Activated naive CD8-positive, alpha-beta T cell treated with anti-CD3 and anti-CD28 coated beads, Interleukin-2, amount 10 ng/mL, durations not matched to agents 7 days and 5 days (primary cell): ENCODE measurements around the gene NFAT5. TPM values are rescaled to one million over a fixed set of nuclear protein-coding genes. Genes with fewer than 3 reads are reported as not detected.
"Not testable (repeated sequence)": the region's sequence is repeated elsewhere in the genome, so short reads cannot be mapped to it uniquely, and the experiment has no call there.

Experiments
- ATAC-seq: fragments of 150-1000 bp; cut with Tn5 transposase; one replicate; pipeline ENCODE4 v1.10.0; 2021; ENCODE audit warnings: low read depth, moderate library complexity
- POLR2A ChIA-PET: fragments of 350-600 bp; sonication (Branson Sonifier 250); formaldehyde crosslinking; loops from one replicate; lab custom pipeline; 2021; ENCODE audit warnings: antibody characterized with exemption; lab: Charles Lee
- DNase-seq: peaks from one replicate; pipeline ENCODE4 v3.0.0; 2021
- H3K27ac Mint-ChIP-seq: one replicate; pipeline ENCODE4 v1.8.0; 2022; ENCODE audit warnings: mild to moderate bottlenecking, mixed read lengths
- H3K27me3 Mint-ChIP-seq: one replicate; pipeline ENCODE4 v1.8.0; 2022; ENCODE audit warnings: mild to moderate bottlenecking, moderate library complexity, mixed read lengths
- H3K36me3 Mint-ChIP-seq: one replicate; pipeline ENCODE4 v1.8.0; 2021; ENCODE audit warnings: mild to moderate bottlenecking, mixed read lengths
- H3K4me1 Mint-ChIP-seq: one replicate; pipeline ENCODE4 v1.8.0; 2021; ENCODE audit warnings: mixed read lengths
- H3K4me3 Mint-ChIP-seq: one replicate; pipeline ENCODE4 v1.8.0; 2022; ENCODE audit warnings: mild to moderate bottlenecking, moderate library complexity, mixed read lengths
- H3K9me3 Mint-ChIP-seq: one replicate; pipeline ENCODE4 v1.8.0; 2021; ENCODE audit warnings: mixed read lengths
- total RNA-seq, 2 experiments: library from RNA; stranded (reverse); gene quantifications; one replicate each; pipeline ENCODE4 v1.2.3, GENCODE V29; 2021

Gene NFAT5
- total RNA-seq, 2 experiments from 2014 or later, result 21.7 to 24.8 TPM

- Mint-ChIP-seq H3K4me1 (peaks cover 33% of the 10 kb centered on the region), H3K27me3 (peaks cover 2% of the 10 kb centered on the region), H3K36me3 (peaks cover 2% of the 10 kb centered on the region), H3K9me3 (no peaks in the 10 kb centered on the region), H3K4me3 (peak overlapping the region; percentile 93), H3K27ac (peak overlapping the region; percentile 97)
- DNase-seq (no peak), ATAC-seq (peak; percentile 43)
- POLR2A ChIA-PET, result interaction anchor here (0.6 to 1.6 kb wide), 10 partner anchors 41 to 417 kb away, joined by 3 to 11 read pairs (median 4); partner anchors contain the start of genes CYB5B, TERF2 and WWP2
These were observed 1.9 kb upstream of the NFAT5 start for GRCh38 chr16:69563605-69564580.

- peak; percentile 48 for ATAC-seq
- peak overlapping the region; percentile 93 for H3K4me3 Mint-ChIP-seq
- peaks cover 43% of the 10 kb centered on the region for H3K4me1 Mint-ChIP-seq
- no peak for DNase-seq
- H3K36me3 Mint-ChIP-seq, result peaks cover 2% of the 10 kb centered on the region
- peak overlapping the region; percentile 97 for H3K27ac Mint-ChIP-seq
- POLR2A ChIA-PET, result interaction anchor here (0.6 to 1.6 kb wide), 12 partner anchors 14 to 736 kb away, joined by 3 to 11 read pairs (median 4); partner anchors contain the start of genes CYB5B, SNTB2 and TERF2
- H3K9me3 Mint-ChIP-seq, result no peaks in the 10 kb centered on the region
- peaks cover 2% of the 10 kb centered on the region for H3K27me3 Mint-ChIP-seq
These were observed 708 bp upstream of the NFAT5 start for GRCh38 chr16:69564845-69565670.

- Mint-ChIP-seq H3K4me3 (peak overlapping the region; percentile 99), H3K4me1 (peaks cover 41% of the 10 kb centered on the region), H3K27me3 (no peaks in the 10 kb centered on the region), H3K27ac (peak overlapping the region; percentile 98), H3K36me3 (peaks cover 2% of the 10 kb centered on the region), H3K9me3 (no peaks in the 10 kb centered on the region)
- DNase-seq (no peak), ATAC-seq (peak; percentile 41)
- POLR2A ChIA-PET, result interaction anchor here (0.7 to 1.0 kb wide), 2 partner anchors 141 to 682 kb away, joined by 3 read pairs; no protein-coding TSS in a partner anchor
These were observed 644 bp downstream of the NFAT5 start for GRCh38 chr16:69566240-69566980.

GRCh38 chr16:69566981-69567680 is 1.4 kb downstream of the NFAT5 start:
- Mint-ChIP-seq H3K36me3 (peaks cover 2% of the 10 kb centered on the region), H3K4me1 (peaks cover 41% of the 10 kb centered on the region), H3K27me3 (no peaks in the 10 kb centered on the region), H3K4me3 (peak overlapping the region; percentile 99), H3K9me3 (no peaks in the 10 kb centered on the region), H3K27ac (peak overlapping the region; percentile 98)
- no peak for DNase-seq
- POLR2A ChIA-PET, result interaction anchor here (1.0 kb wide), 1 partner anchor 142 kb away, joined by 3 read pairs; no protein-coding TSS in a partner anchor
- ATAC-seq, result no peak

GRCh38 chr16:69568676-69569075 is 2.9 kb downstream of the NFAT5 start:
- DNase-seq (no peak), ATAC-seq (no peak)
- H3K27me3 Mint-ChIP-seq, result no peaks in the 10 kb centered on the region
- H3K27ac Mint-ChIP-seq, result no peak overlapping the region
- no peak overlapping the region for H3K4me3 Mint-ChIP-seq
- H3K9me3 Mint-ChIP-seq, result no peaks in the 10 kb centered on the region
- H3K4me1 Mint-ChIP-seq, result peaks cover 36% of the 10 kb centered on the region
- peaks cover 4% of the 10 kb centered on the region for H3K36me3 Mint-ChIP-seq
- POLR2A ChIA-PET, result interaction anchor here (0.7 to 0.8 kb wide), 2 partner anchors 10 to 13 kb away, joined by 3 read pairs; no protein-coding TSS in a partner anchor

GRCh38 chr16:69578771-69579170 is 13.0 kb downstream of the NFAT5 start:
- POLR2A ChIA-PET, result interaction anchor here (0.8 kb wide), 1 partner anchor 10 kb away, joined by 3 read pairs; no protein-coding TSS in a partner anchor
- not testable (repeated sequence) for ATAC-seq, H3K36me3 Mint-ChIP-seq, H3K4me1 Mint-ChIP-seq, H3K27ac Mint-ChIP-seq, H3K9me3 Mint-ChIP-seq, DNase-seq, H3K27me3 Mint-ChIP-seq, H3K4me3 Mint-ChIP-seq

- H3K27me3 Mint-ChIP-seq, result no peaks in the 10 kb centered on the region
- H3K4me3 Mint-ChIP-seq, result no peak overlapping the region
- no peak overlapping the region for H3K27ac Mint-ChIP-seq
- ATAC-seq (no peak), DNase-seq (no peak)
- H3K4me1 Mint-ChIP-seq, result peaks cover 4% of the 10 kb centered on the region
- no peaks in the 10 kb centered on the region for H3K36me3 Mint-ChIP-seq
- POLR2A ChIA-PET, result no interaction called here
- H3K9me3 Mint-ChIP-seq, result no peaks in the 10 kb centered on the region
These were observed 14.2 kb downstream of the NFAT5 start for GRCh38 chr16:69579783-69580481.

- Mint-ChIP-seq H3K27ac (no peak overlapping the region), H3K4me3 (no peak overlapping the region)
These were observed 15.5 kb downstream of the NFAT5 start for GRCh38 chr16:69581297-69581696.

GRCh38 chr16:69584493-69584892 is 18.7 kb downstream of the NFAT5 start:
- H3K27ac Mint-ChIP-seq, DNase-seq, H3K4me1 Mint-ChIP-seq, ATAC-seq, H3K4me3 Mint-ChIP-seq, POLR2A ChIA-PET, H3K9me3 Mint-ChIP-seq, H3K27me3 Mint-ChIP-seq, H3K36me3 Mint-ChIP-seq: not testable (repeated sequence)

More at GRCh38 chr16:69581297-69581696, 15.5 kb downstream of the NFAT5 start:
- no peak for DNase-seq
- Mint-ChIP-seq H3K4me1 (peaks cover 4% of the 10 kb centered on the region), H3K27me3 (no peaks in the 10 kb centered on the region), H3K36me3 (peaks cover 2% of the 10 kb centered on the region), H3K9me3 (no peaks in the 10 kb centered on the region)
- POLR2A ChIA-PET, result no interaction called here
- ATAC-seq, result no peak

- H3K9me3 Mint-ChIP-seq, result no peaks in the 10 kb centered on the region
- peaks cover 6% of the 10 kb centered on the region for H3K4me1 Mint-ChIP-seq
- no peak for ATAC-seq
- no peak overlapping the region for H3K4me3 Mint-ChIP-seq
- peaks cover 13% of the 10 kb centered on the region for H3K36me3 Mint-ChIP-seq
- no peak overlapping the region for H3K27ac Mint-ChIP-seq
- no peaks in the 10 kb centered on the region for H3K27me3 Mint-ChIP-seq
- no peak for DNase-seq
- POLR2A ChIA-PET, result interaction anchor here (0.7 kb wide), 1 partner anchor 145 kb away, joined by 4 read pairs; no protein-coding TSS in a partner anchor
These were observed 23.9 kb downstream of the NFAT5 start for GRCh38 chr16:69589434-69590269.

- no peak overlapping the region for H3K4me3 Mint-ChIP-seq
- POLR2A ChIA-PET, result no interaction called here
- H3K27me3 Mint-ChIP-seq, result no peaks in the 10 kb centered on the region
- DNase-seq (no peak), ATAC-seq (no peak)
- peaks cover 8% of the 10 kb centered on the region for H3K4me1 Mint-ChIP-seq
- no peaks in the 10 kb centered on the region for H3K9me3 Mint-ChIP-seq
- no peak overlapping the region for H3K27ac Mint-ChIP-seq
- H3K36me3 Mint-ChIP-seq, result peaks cover 15% of the 10 kb centered on the region
These were observed 24.8 kb downstream of the NFAT5 start for GRCh38 chr16:69590590-69590989.
